GM21619 (cell line): Measurements from ENCODE around the gene MESP2.
"Not testable (repeated sequence)": the region's sequence is repeated elsewhere in the genome, so short reads cannot be mapped to it uniquely, and the experiment has no call there.

ENCODE experiments used
- ATAC-seq: cut with Tn5 transposase; IDR thresholded peaks from one replicate; pipeline ENCODE4 v1.9.1; 2021; ENCODE audit not compliant: unreplicated experiment

Gene MESP2

GRCh38 chr15:89777782-89778380 lies 1.7 kb downstream of the MESP2 start:
- no peak for ATAC-seq

GRCh38 chr15:89778861-89779260 lies 2.7 kb downstream of the MESP2 start:
- ATAC-seq = no peak

GRCh38 chr15:89780601-89781000 lies 4.5 kb downstream of the MESP2 start:
- ATAC-seq = no peak

- peak; percentile 38 for ATAC-seq
These were observed 4.9 kb downstream of the MESP2 start for GRCh38 chr15:89781055-89781454.

GRCh38 chr15:89781891-89782618 lies 5.9 kb downstream of the MESP2 start:
- ATAC-seq = no peak

- not testable (repeated sequence) for ATAC-seq
These were observed 6.5 kb downstream of the MESP2 start for GRCh38 chr15:89782619-89782950.

- ATAC-seq = no peak
These were observed 7.2 kb downstream of the MESP2 start for GRCh38 chr15:89783111-89783860.

- ATAC-seq = no peak
These were observed 7.9 kb downstream of the MESP2 start for GRCh38 chr15:89783861-89784685.

GRCh38 chr15:89784686-89784960 lies 8.5 kb downstream of the MESP2 start:
- ATAC-seq = no peak

GRCh38 chr15:89785064-89785773 lies 9.1 kb downstream of the MESP2 start:
- ATAC-seq = no peak

GRCh38 chr15:89785774-89786140 lies 9.6 kb downstream of the MESP2 start:
- no peak for ATAC-seq

- no peak for ATAC-seq
These were observed 11.8 kb downstream of the MESP2 start for GRCh38 chr15:89787944-89788343.

- ATAC-seq = not testable (repeated sequence)
These were observed 12.5 kb downstream of the MESP2 start for GRCh38 chr15:89788585-89788984.

- no peak for ATAC-seq
These were observed 14.1 kb downstream of the MESP2 start for GRCh38 chr15:89790206-89790605.

GRCh38 chr15:89790661-89791060 lies 14.5 kb downstream of the MESP2 start:
- no peak for ATAC-seq

- no peak for ATAC-seq
These were observed 16.1 kb downstream of the MESP2 start for GRCh38 chr15:89792106-89792805.

- ATAC-seq = no peak
These were observed 18.6 kb downstream of the MESP2 start for GRCh38 chr15:89794627-89795241.

GRCh38 chr15:89795996-89796395 lies 19.9 kb downstream of the MESP2 start:
- ATAC-seq = no peak

GRCh38 chr15:89797678-89798201 lies 21.6 kb downstream of the MESP2 start:
- ATAC-seq = no peak
